Measurements from ENCODE around the gene NID1. TPM values are rescaled to one million over a fixed set of nuclear protein-coding genes. Genes with fewer than 3 reads are reported as not detected.

The NID1 gene
- total RNA-seq, 1 donor from 2014 or later, result 73.0 TPM

- FAIRE-seq (no peak), DNase-seq (ENCODE audit: low read depth) (no peak)
- Histone ChIP-seq H4K20me1 (ENCODE audit: insufficient read depth, low read length) (no peaks in the 10 kb centered on the region), H3K9ac (ENCODE audit: low read length) (no peak overlapping the region), H3K27me3 (ENCODE audit: insufficient read depth, low read length) (no peaks in the 10 kb centered on the region), H3K27ac (ENCODE audit: low read depth, low read length) (no peak overlapping the region), H3K79me2 (ENCODE audit: insufficient read depth, low read length) (no peaks in the 10 kb centered on the region), H3K36me3 (ENCODE audit: insufficient read depth, low read length) (no peaks in the 10 kb centered on the region), H3K9me3 (ENCODE audit: insufficient read depth, low read depth, low read length) (peaks cover 17% of the 10 kb centered on the region), H3K4me3 (ENCODE audit: insufficient read depth, low read depth, low read length) (no peak overlapping the region), H3K4me2 (ENCODE audit: low read length) (no peak overlapping the region), H3K4me1 (ENCODE audit: insufficient read depth, low read length) (no peaks in the 10 kb centered on the region), H2AFZ (ENCODE audit: low read depth, low read length) (no peak overlapping the region)
- peaks cover 16% of the 10 kb centered on the region for H3K9me3 Mint-ChIP-seq (ENCODE audit: unreplicated experiment)
- H3K27ac Mint-ChIP-seq (ENCODE audit: unreplicated experiment), result no peak overlapping the region
- no peak for TF ChIP-seq EZH2 (IDR thresholded peaks at IDR 0.05; ENCODE audit: insufficient read depth, low read length)
- TF ChIP-seq, protein P1, sequence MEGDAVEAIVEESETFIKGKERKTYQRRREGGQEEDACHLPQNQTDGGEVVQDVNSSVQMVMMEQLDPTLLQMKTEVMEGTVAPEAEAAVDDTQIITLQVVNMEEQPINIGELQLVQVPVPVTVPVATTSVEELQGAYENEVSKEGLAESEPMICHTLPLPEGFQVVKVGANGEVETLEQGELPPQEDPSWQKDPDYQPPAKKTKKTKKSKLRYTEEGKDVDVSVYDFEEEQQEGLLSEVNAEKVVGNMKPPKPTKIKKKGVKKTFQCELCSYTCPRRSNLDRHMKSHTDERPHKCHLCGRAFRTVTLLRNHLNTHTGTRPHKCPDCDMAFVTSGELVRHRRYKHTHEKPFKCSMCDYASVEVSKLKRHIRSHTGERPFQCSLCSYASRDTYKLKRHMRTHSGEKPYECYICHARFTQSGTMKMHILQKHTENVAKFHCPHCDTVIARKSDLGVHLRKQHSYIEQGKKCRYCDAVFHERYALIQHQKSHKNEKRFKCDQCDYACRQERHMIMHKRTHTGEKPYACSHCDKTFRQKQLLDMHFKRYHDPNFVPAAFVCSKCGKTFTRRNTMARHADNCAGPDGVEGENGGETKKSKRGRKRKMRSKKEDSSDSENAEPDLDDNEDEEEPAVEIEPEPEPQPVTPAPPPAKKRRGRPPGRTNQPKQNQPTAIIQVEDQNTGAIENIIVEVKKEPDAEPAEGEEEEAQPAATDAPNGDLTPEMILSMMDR (IDR thresholded peaks at IDR 0.05; ENCODE audit: insufficient read depth, low read depth, low read length), result no peak
- no peaks in the 10 kb centered on the region for H3K4me1 Mint-ChIP-seq (ENCODE audit: low read depth, unreplicated experiment)
- H3K4me3 Mint-ChIP-seq (ENCODE audit: unreplicated experiment), result no peak overlapping the region
- H3K36me3 Mint-ChIP-seq (ENCODE audit: low read depth, unreplicated experiment), result peaks cover 1% of the 10 kb centered on the region
- no peaks in the 10 kb centered on the region for H3K27me3 Mint-ChIP-seq (ENCODE audit: low read depth, unreplicated experiment)
These were observed 31.0 kb upstream of the NID1 start for GRCh38 chr1:236095705-236096520.

- FAIRE-seq, result no peak
- H3K79me2 ChIP-seq (ENCODE audit: insufficient read depth, low read length), result no peaks in the 10 kb centered on the region
These were observed 28.0 kb upstream of the NID1 start for GRCh38 chr1:236092899-236093298.

More at GRCh38 chr1:236092899-236093298, 28.0 kb upstream of the NID1 start:
- H3K9me3 ChIP-seq (ENCODE audit: insufficient read depth, low read depth, low read length), result peaks cover 14% of the 10 kb centered on the region
- H2AFZ ChIP-seq (ENCODE audit: low read depth, low read length), result no peak overlapping the region
- no peaks in the 10 kb centered on the region for H3K36me3 ChIP-seq (ENCODE audit: insufficient read depth, low read length)
- H3K27ac Mint-ChIP-seq (ENCODE audit: unreplicated experiment), result no peak overlapping the region
- H3K27me3 ChIP-seq (ENCODE audit: insufficient read depth, low read length), result peaks cover 2% of the 10 kb centered on the region
- peaks cover 1% of the 10 kb centered on the region for H3K36me3 Mint-ChIP-seq (ENCODE audit: low read depth, unreplicated experiment)
- H3K9ac ChIP-seq (ENCODE audit: low read length), result no peak overlapping the region
- no peaks in the 10 kb centered on the region for H3K4me1 ChIP-seq (ENCODE audit: insufficient read depth, low read length)
- H3K4me3 ChIP-seq (ENCODE audit: insufficient read depth, low read depth, low read length), result no peak overlapping the region
- H3K4me2 ChIP-seq (ENCODE audit: low read length), result no peak overlapping the region
- H3K4me1 Mint-ChIP-seq (ENCODE audit: low read depth, unreplicated experiment), result no peaks in the 10 kb centered on the region
- H3K9me3 Mint-ChIP-seq (ENCODE audit: unreplicated experiment), result peaks cover 13% of the 10 kb centered on the region
- H4K20me1 ChIP-seq (ENCODE audit: insufficient read depth, low read length), result no peaks in the 10 kb centered on the region
- H3K27ac ChIP-seq (ENCODE audit: low read depth, low read length), result no peak overlapping the region
- no peak for DNase-seq (ENCODE audit: low read depth)
- no peak overlapping the region for H3K4me3 Mint-ChIP-seq (ENCODE audit: unreplicated experiment)
- TF ChIP-seq EZH2 (IDR thresholded peaks at IDR 0.05; ENCODE audit: insufficient read depth, low read length), result no peak
- TF ChIP-seq, protein P1 (IDR thresholded peaks at IDR 0.05; ENCODE audit: insufficient read depth, low read depth, low read length), result no peak
- H3K27me3 Mint-ChIP-seq (ENCODE audit: low read depth, unreplicated experiment), result no peaks in the 10 kb centered on the region

All from astrocyte (in vitro differentiated cells and primary cell).